GM12865 (cell line): ENCODE results near the gene LCLAT1.

ENCODE experiments used
- DNase-seq: peaks from one replicate; pipeline ENCODE4 v3.0.0; 2010; ENCODE audit warnings: low read depth
- H3K4me3 ChIP-seq: 2 replicates; pipeline ENCODE4 v1.5.1; 2011; ENCODE audit warnings: mild to moderate bottlenecking, low read depth, low read length, control low read depth
- CTCF ChIP-seq: IDR thresholded peaks from 2 replicates; pipeline ENCODE4 v1.5.1; 2011; ENCODE audit warnings: low read length, control low read depth, low read depth, inconsistent platforms; ENCODE audit not compliant: insufficient read depth; ENCODE audit errors: missing control alignments

LCLAT1 gene

DNA sequence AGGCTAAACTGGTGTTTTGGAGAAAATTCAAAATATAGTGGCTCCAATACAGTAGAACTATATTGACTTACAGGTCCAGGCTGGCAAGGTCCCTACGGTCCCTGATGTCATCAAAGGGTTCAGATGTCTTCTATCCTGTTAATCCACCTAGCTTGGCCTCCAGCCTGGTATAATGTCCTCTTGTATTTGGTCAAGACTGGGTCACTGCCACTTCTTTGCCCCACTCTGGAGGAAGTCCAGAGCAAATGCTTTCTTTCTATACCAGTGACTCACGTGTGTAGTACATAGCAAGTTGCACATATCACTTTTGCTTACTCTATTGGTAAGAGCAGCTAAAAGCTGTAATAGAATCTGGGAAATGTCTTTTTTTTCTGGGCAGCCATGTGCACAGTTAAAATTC lies 80.8 kb downstream of the LCLAT1 start:
- DNase-seq, result no peak
- TF ChIP-seq CTCF, result no peak
- no peak overlapping the region for H3K4me3 ChIP-seq

- no peak overlapping the region for H3K4me3 ChIP-seq
- DNase-seq, result no peak
- no peak for TF ChIP-seq CTCF
These were observed 83.3 kb downstream of the LCLAT1 start for GRCh38 chr2:30530346-30530745.

DNA sequence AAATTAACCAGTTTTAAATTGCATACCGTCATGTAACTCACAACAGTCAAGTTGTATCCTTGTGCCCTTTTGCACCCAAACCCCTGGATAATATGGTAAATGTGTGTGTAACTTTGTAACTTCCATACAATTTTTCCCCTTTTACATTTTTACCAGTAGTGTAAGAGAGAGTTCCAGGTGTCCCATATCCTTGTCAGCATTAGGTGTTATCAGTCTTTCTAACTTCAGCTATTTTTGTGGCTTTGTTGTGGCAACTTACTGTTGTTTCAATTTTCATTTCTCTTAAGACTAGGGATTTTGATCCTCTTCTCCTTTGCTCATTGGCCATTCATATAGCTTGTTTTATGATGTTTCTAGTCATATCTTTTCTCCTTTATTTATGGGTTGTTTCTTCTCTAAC lies 94.6 kb downstream of the LCLAT1 start:
- no peak overlapping the region for H3K4me3 ChIP-seq
- DNase-seq, result peak; percentile 16
- TF ChIP-seq CTCF, result no peak

GRCh38 chr2:30545875-30546274 lies 98.8 kb downstream of the LCLAT1 start:
- no peak for TF ChIP-seq CTCF
- no peak overlapping the region for H3K4me3 ChIP-seq
- DNase-seq, result no peak

- DNase-seq, result no peak
- no peak for TF ChIP-seq CTCF
- H3K4me3 ChIP-seq, result no peak overlapping the region
These were observed 101.3 kb downstream of the LCLAT1 start for GRCh38 chr2:30548386-30548785.

DNA sequence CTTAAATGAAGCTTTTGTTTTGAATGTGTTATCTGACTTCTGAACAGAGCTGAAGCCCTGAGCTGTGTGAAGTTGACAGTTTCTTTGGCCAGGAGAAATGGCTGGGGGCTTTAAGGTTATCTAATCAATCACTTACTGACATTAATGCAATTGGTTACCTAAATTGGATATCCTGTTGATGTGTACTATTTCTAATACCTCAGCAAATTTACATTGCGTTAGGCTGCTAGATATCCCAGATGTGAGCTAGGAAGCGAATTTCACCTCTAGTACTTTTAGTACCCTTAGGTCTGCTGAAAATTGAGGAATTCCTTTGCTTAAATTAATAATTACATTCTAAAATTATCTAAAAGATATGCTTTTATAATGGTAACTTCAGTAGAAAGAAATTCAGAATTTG lies 102.0 kb downstream of the LCLAT1 start:
- H3K4me3 ChIP-seq, result no peak overlapping the region
- TF ChIP-seq CTCF, result no peak
- no peak for DNase-seq

GRCh38 chr2:30559544-30560275 lies 112.7 kb downstream of the LCLAT1 start:
- no peak overlapping the region for H3K4me3 ChIP-seq
- no peak for TF ChIP-seq CTCF

More at GRCh38 chr2:30559544-30560275, 112.7 kb downstream of the LCLAT1 start:
- DNase-seq, result no peak
